Measurements from ENCODE around the gene VPREB1. TPM values are rescaled to one million over a fixed set of nuclear protein-coding genes. Genes with fewer than 3 reads are reported as not detected.
"Not testable (repeated sequence)": the region's sequence is repeated elsewhere in the genome, so short reads cannot be mapped to it uniquely, and the experiment has no call there.

Gene VPREB1
- total RNA-seq, 1 donor from 2014 or later: not detected

DNA sequence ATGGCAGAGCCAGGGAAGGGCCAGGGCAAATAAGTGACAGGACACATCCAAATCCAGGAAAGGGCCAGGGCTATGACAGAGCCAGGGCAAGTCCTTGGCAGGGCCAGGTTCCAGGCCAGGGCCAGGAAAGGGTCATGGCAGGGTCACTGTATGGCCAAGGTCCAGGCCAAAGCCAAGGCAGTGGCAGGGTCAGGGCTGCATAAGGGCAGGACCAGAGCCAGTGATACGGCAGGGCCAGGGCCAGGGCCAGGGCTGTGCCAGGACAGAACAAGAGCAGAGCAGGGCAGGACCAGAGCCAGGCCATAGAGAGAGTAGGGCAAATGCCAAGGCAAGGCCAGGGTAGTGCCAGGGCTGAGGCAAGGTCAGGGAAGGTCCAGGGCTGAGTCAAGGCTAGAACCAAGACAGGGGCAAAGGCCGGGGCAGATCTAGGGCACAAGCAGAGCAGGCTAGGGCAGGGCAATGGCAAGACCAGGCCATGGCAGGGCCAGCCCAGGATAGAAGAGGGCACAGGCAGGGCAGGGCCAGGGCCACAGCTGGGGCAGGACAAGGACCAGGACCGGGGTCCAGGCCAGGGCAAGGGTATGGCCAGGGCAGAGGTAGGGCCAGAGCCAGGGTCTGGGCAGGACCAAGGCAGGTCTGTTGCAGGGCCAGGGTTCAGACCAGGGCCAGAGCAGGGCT, 46.7 kb downstream of the VPREB1 start:
- peak; percentile 74 for DNase-seq (ENCODE audit: low spot score)
- not testable (repeated sequence) for ATAC-seq

DNA sequence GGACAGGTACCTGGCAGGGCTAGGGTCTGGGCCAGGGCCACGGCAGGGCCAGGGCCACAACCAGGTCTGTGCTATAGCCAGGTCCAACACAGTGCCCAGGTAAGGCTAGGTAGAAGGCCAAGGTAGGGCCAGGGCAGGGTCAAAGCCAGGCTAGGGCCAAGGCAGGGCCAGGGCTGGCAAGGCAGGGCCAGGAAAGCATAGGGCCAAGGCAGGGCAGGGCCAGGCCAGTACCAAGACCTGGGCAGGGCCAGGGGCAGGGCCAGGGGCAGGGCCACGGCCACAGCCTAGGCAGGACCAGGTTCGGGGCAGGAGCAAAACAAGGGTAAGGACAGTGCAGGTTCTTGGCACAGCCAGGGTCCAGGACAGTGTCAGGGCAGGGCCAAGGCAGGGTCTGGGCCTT, 48.1 kb downstream of the VPREB1 start:
- DNase-seq (ENCODE audit: low spot score); ATAC-seq: not testable (repeated sequence)

DNA sequence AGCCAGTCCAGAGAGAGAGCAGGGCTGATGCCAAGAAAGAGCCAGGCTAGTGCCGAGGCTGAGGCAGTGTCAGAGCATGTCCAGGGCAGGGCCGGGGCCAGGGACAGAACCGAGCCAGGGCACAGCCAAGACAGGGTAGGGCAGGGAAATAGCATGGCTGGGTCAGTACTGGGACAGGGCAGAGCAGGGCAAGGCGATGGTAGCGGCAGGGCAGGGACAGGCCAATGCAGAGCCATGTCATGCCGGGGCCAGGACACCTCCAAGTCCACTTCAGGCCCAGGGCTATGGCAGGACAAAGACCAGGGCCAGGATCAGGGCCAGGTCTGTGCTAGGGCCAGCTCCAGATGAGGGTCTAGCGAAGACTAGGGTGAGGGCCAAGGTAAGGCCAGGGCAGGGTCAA, 48.9 kb downstream of the VPREB1 start:
- not testable (repeated sequence) for DNase-seq (ENCODE audit: low spot score); ATAC-seq

DNA sequence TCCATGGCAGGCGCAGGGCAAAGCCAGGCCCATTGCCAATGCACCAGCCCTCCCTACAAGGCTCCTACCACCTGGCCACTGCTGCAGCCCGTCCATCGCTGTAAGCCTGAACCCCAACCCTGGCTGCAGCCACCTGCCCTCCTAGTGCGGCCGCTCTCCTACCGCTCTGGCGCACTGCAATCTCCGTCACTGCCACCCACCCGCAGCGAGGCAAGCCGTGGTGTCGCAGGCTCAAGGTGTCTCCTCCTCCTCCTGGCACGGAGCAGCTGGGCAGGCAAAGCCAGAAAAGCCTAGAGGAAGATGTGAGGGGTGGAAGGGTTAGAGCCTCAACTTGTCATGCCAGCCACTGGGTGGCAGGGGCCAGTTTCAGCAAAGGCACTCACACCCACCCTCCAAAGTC, 50.1 kb downstream of the VPREB1 start:
- not testable (repeated sequence) for DNase-seq (ENCODE audit: low spot score); ATAC-seq

Data from left lobe of liver (tissue), 2 donors.